ENCODE results near the gene TMEM167B.

TMEM167B gene

DNA sequence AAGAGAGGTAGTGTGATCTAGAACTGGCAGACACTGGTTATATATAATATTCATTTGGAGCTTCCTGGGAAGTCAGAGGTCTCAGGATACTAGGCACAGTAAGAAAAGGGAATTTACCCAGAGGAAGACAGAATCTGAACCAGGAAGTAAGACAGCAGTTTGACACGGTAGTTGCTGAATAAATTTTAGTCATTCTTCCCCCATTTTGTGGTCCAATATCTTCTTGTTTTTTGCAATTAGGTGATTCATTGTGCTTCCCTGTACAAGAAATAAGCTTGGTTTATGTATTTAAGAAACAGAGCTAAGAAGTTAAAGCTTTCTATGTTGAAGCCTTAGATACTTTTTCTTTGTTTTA is 1.3 kb downstream of the TMEM167B start:
- Mint-ChIP-seq H3K27me3 (no peaks in the 10 kb centered on the region), H3K4me3 (peak overlapping the region; percentile 97), H3K9me3 (no peaks in the 10 kb centered on the region), H3K4me1 (ENCODE audit: low read depth) (peaks cover 25% of the 10 kb centered on the region), H3K27ac (peak overlapping the region; percentile 97), H3K36me3 (ENCODE audit: low read depth) (peaks cover 61% of the 10 kb centered on the region)
- intact Hi-C loops (cut with micrococcal nuclease): loop anchor here (1.0 to 2.0 kb wide), 2 partner anchors 8 to 49 kb away; partner anchors contain the start of gene WDR47

DNA sequence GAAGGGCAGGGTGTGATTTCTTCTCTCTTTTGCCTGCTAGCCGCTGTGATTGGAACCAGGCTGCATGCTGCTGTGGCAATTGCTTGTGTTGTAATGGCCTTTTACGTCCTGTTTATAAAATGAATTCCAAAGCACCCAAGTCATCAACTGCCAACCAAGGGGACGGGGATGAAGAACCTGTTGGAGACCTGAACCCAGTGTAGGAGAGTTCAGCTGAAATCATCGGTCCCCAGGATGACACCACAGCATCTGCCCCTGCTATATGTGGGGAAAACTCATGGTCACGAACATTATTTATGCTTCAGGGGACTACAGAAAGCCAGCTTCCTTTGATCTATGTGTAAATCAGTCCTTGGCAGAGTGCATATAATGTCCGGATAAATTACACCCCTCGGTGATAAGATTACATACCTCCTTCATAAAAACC is 3.8 kb downstream of the TMEM167B start:
- H3K36me3 Mint-ChIP-seq (ENCODE audit: low read depth): peaks cover 64% of the 10 kb centered on the region
- H3K27ac Mint-ChIP-seq: no peak overlapping the region
- no peaks in the 10 kb centered on the region for H3K9me3 Mint-ChIP-seq
- H3K4me1 Mint-ChIP-seq (ENCODE audit: low read depth): peaks cover 21% of the 10 kb centered on the region
- intact Hi-C loops (cut with micrococcal nuclease): no loop called here
- H3K4me3 Mint-ChIP-seq: no peak overlapping the region
- no peaks in the 10 kb centered on the region for H3K27me3 Mint-ChIP-seq

DNA sequence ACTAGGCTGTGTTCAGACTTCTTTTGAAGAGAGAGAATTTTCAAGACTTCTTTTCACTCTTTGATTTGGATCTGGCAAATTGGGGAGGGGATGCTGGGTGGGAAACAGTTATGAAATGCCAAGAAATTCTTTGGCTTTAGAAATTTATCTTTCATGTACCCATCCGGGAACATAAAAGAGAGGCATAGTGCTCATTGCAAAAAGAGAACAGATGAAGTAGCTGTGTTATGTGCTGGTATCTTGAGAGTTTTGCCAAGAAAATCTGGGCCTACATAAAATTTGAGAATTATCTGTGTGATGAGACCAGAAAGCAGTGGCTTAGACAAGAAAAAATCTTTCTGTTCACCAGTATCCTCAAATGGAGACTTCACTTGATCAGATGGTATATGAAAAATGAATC is 4.3 kb downstream of the TMEM167B start:
- intact Hi-C loops (cut with micrococcal nuclease): no loop called here
- H3K36me3 Mint-ChIP-seq (ENCODE audit: low read depth): peaks cover 65% of the 10 kb centered on the region
- H3K27me3 Mint-ChIP-seq: no peaks in the 10 kb centered on the region
- H3K9me3 Mint-ChIP-seq: no peaks in the 10 kb centered on the region
- peaks cover 16% of the 10 kb centered on the region for H3K4me1 Mint-ChIP-seq (ENCODE audit: low read depth)
- H3K27ac Mint-ChIP-seq: no peak overlapping the region
- H3K4me3 Mint-ChIP-seq: no peak overlapping the region

DNA sequence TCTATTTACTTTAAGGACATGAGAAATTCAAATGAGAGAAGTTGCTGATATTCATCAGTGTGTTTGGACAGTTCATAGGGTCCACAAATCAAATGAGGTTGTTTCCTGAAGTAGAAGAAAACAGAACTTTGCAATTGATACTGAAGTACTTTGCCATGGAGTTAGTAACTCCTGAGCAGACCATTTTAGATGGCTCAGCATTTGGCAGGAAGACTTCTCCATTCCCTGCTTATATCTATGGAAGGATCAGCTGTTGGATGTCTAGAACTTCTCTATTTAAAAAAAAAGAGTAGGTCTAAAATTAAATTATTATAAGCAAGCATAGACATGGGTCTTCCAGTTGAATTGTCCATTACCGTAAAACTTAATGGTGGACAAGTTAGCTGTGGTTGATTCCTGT is 5.1 kb downstream of the TMEM167B start:
- Mint-ChIP-seq H3K36me3 (ENCODE audit: low read depth) (peaks cover 65% of the 10 kb centered on the region), H3K27me3 (no peaks in the 10 kb centered on the region), H3K9me3 (no peaks in the 10 kb centered on the region), H3K27ac (no peak overlapping the region), H3K4me3 (no peak overlapping the region), H3K4me1 (ENCODE audit: low read depth) (peaks cover 10% of the 10 kb centered on the region)
- intact Hi-C loops (cut with micrococcal nuclease): no loop called here

DNA sequence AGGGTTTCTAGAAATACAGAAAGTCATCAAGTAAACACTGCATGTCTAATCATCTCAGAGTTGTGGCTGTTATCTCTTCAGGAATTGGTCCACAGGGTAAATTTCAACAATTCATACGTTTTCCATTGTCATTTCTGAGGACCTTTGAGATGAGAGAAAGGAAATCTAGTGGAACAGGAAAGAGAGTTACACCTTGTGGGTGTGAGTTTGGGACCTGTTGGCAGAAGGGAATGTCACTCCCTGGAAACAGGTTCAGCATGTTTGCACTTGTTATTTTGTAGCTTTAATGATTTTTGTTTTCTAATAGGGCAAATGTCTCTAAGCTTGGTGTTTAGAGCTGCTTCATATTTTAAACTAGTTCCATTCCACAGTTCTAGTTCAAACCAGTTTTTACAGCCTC is 5.6 kb downstream of the TMEM167B start:
- intact Hi-C loops (cut with micrococcal nuclease): no loop called here
- Mint-ChIP-seq H3K4me1 (ENCODE audit: low read depth) (peaks cover 10% of the 10 kb centered on the region), H3K27ac (no peak overlapping the region), H3K4me3 (no peak overlapping the region), H3K36me3 (ENCODE audit: low read depth) (peaks cover 64% of the 10 kb centered on the region), H3K9me3 (no peaks in the 10 kb centered on the region), H3K27me3 (no peaks in the 10 kb centered on the region)

DNA sequence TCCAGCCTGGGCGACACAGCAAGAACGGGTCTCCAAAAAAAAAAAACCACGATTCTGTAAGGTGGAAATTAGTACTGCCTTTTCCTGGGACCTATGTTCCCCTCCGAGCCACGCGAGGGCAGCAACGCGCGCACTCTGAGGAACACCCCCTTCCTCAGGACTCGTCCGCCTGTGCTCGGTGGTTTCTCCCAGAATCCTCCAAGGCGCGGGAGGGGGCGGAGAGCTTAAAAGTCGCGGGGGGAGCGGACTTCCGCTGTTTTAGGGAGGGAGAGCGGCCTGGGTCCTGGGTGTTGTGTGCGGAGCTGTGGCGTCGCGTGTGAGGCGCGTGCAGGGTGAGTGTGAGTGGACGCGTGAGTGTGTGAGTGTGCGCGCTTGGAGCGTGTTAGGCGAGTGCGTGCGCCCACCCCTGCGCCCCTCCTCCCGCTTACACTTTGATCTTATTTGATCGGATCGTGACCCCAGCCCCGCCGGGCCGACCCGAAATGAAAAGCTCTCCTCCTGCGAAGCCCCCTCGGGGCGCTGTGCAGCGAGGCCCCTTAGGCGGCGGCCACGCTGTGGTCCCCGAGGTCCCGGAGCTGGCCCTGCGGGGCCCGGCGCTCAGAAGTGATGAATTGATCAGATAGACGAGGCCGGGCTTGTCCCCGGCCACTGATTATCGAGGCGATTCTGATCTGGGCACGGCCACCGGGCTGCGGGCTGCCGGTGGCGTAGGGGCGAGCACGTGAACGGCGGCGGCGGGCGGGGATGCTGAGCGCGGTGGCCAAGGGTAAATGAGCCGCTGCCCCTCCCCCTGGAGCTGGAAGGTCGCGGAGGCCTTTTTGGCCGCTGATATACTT is 9.6 kb downstream of the TMEM167B start:
- intact Hi-C loops (cut with micrococcal nuclease): loop anchor here (1.0 to 10.0 kb wide), 3 partner anchors 9 to 255 kb away; a partner anchor contains a TSS
- peaks cover 37% of the 10 kb centered on the region for H3K36me3 Mint-ChIP-seq (ENCODE audit: low read depth)
- H3K27ac Mint-ChIP-seq: peak overlapping the region; percentile 90
- H3K4me3 Mint-ChIP-seq: peak overlapping the region; percentile 93
- no peaks in the 10 kb centered on the region for H3K4me1 Mint-ChIP-seq (ENCODE audit: low read depth)
- no peaks in the 10 kb centered on the region for H3K9me3 Mint-ChIP-seq
- H3K27me3 Mint-ChIP-seq: no peaks in the 10 kb centered on the region

DNA sequence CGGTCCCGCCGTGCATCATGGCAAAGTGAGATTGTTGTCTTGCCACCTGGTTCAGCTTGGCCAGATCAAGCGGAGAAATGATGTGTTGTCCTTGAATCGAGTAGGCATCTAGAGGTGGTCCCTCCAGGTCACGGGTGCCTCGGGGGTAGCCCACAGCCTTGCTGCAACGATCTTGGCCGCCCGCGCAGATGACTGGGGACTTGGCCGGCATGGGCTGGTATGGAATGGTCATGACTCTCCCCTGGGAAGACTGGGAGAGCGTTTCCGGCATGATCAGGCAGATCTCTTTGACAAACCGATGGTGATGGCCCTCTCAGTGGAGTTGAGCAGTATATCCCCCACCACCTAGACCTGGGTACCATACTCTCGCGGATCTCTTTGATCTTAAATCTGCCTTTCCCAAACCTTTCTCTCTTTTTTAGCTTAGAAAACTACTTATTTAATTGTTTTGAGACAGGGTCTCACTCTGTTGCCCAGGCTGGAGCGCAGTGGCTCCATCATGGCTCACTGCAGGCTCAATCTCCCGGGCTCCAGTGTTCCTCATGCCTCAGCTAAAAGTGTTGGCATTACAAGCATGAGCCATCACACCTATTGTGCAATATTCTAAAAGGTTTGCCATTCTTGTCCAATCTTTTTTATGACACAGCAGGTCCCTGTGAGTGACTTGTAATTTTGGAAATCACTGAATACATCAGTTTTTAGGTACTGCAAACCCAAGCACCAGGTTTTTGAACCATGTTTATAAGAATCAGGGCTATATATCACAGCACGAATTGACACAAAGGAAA is 14.0 kb downstream of the TMEM167B start:
- no peak overlapping the region for H3K4me3 Mint-ChIP-seq
- peaks cover 6% of the 10 kb centered on the region for H3K27me3 Mint-ChIP-seq
- H3K27ac Mint-ChIP-seq: no peak overlapping the region
- intact Hi-C loops (cut with micrococcal nuclease): loop anchor here (10.0 kb wide), 1 partner anchor 250 kb away; no protein-coding TSS in a partner anchor
- no peaks in the 10 kb centered on the region for H3K9me3 Mint-ChIP-seq
- H3K36me3 Mint-ChIP-seq (ENCODE audit: low read depth): peaks cover 24% of the 10 kb centered on the region
- H3K4me1 Mint-ChIP-seq (ENCODE audit: low read depth): peaks cover 10% of the 10 kb centered on the region

DNA sequence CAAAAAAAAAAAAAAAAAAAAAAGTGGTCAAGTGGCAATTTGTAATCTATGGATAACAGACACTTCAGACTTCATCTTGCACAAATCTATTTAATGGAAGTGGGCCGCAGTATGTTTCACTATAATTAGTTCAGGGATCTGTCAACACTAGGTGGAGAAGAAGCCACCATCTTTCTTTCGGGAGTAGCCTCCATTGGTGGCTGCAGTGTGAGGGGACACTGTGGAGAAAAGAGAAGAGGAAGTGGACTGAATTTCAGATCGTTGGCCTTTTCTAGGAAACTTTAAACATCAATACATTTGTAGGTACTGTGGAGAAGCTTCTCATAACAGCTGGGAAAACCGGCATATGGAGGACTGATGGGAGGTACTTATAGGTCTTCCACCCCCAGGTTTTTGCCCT is 15.3 kb downstream of the TMEM167B start:
- Mint-ChIP-seq H3K4me1 (ENCODE audit: low read depth) (peaks cover 12% of the 10 kb centered on the region), H3K36me3 (ENCODE audit: low read depth) (peaks cover 12% of the 10 kb centered on the region), H3K27ac (no peak overlapping the region), H3K4me3 (no peak overlapping the region), H3K27me3 (peaks cover 10% of the 10 kb centered on the region), H3K9me3 (no peaks in the 10 kb centered on the region)
- intact Hi-C loops (cut with micrococcal nuclease): loop anchor here (10.0 kb wide), 1 partner anchor 249 kb away; no protein-coding TSS in a partner anchor

DNA sequence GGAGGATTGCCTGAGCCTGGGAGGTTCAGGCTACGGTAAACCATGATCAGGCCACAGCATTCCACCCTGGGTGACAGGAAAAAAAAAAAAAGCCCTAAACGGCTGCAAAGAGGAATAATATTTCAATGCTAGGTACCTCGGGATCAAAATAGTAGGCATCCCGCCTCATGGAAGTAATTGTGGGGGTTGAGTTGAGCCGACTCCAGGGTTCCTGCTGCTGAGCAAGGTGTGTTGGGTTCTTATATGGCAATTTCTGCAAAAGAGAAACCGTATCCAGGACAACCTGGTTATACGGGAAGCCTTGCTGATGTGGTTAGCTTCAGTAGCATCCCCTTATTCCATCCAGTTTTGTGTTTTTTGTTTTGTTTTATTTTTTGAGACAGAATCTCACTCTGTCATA is 17.2 kb downstream of the TMEM167B start:
- no peak overlapping the region for H3K27ac Mint-ChIP-seq
- H3K27me3 Mint-ChIP-seq: peaks cover 12% of the 10 kb centered on the region
- peaks cover 8% of the 10 kb centered on the region for H3K36me3 Mint-ChIP-seq (ENCODE audit: low read depth)
- H3K9me3 Mint-ChIP-seq: no peaks in the 10 kb centered on the region
- H3K4me3 Mint-ChIP-seq: no peak overlapping the region
- peaks cover 30% of the 10 kb centered on the region for H3K4me1 Mint-ChIP-seq (ENCODE audit: low read depth)
- intact Hi-C loops (cut with micrococcal nuclease): loop anchor here (10.0 kb wide), 1 partner anchor 247 kb away; no protein-coding TSS in a partner anchor

DNA sequence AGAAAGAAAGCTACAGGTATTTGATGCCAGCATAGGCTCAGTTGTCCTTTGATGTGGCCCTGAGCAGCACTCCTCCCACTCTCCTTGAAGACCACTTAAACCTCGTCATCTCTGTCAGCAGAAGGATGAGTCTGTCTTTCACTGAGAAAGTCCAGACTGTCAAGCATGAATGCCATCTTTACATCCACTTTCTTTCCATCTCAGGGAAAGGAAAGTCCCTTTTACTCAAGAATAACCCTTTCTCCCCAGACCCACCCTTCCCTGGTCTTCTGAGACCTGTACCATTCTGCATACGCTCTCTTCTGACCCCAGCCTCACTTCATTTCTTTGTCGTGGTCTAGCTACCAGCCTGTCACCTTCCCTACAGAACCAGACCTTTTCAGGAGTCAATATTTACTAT is 19.3 kb downstream of the TMEM167B start:
- H3K36me3 Mint-ChIP-seq (ENCODE audit: low read depth): no peaks in the 10 kb centered on the region
- H3K27me3 Mint-ChIP-seq: peaks cover 32% of the 10 kb centered on the region
- intact Hi-C loops (cut with micrococcal nuclease): loop anchor here (5.0 to 10.0 kb wide), 4 partner anchors 82 to 245 kb away; partner anchors contain the start of gene CLCC1
- peaks cover 48% of the 10 kb centered on the region for H3K4me1 Mint-ChIP-seq (ENCODE audit: low read depth)
- H3K27ac Mint-ChIP-seq: no peak overlapping the region
- no peaks in the 10 kb centered on the region for H3K9me3 Mint-ChIP-seq
- no peak overlapping the region for H3K4me3 Mint-ChIP-seq

DNA sequence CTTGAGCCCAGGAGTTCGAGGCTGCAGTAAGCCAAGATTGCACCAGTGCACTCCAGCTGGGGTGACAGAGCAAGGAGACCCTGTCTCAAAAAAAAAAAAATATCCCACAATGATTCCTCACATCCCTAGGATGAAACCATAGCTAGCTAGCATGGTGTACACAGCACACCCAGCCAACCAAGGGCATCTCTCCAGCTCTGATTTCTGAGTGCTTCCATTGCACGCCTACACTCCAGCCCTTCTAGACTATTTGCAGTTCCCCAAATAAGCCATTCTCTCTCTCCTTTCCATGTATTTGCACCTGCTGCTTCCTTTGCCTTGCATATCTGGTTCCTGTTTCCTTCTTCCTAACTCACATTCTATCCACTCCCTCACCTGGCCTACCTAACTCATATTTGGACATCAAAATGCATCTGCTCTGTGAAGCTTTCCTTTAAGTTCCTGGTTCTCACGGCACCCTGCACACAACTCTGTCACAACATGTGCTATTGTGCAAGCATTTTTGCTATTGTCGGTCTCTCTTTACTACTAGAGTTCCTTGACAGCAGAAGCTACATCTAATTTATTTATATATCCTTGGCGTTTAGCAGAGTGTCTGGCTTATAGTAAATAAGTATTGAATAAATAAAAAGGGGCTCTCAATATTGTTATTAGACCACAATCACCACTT is 21.0 kb downstream of the TMEM167B start:
- peaks cover 39% of the 10 kb centered on the region for H3K4me1 Mint-ChIP-seq (ENCODE audit: low read depth)

DNA sequence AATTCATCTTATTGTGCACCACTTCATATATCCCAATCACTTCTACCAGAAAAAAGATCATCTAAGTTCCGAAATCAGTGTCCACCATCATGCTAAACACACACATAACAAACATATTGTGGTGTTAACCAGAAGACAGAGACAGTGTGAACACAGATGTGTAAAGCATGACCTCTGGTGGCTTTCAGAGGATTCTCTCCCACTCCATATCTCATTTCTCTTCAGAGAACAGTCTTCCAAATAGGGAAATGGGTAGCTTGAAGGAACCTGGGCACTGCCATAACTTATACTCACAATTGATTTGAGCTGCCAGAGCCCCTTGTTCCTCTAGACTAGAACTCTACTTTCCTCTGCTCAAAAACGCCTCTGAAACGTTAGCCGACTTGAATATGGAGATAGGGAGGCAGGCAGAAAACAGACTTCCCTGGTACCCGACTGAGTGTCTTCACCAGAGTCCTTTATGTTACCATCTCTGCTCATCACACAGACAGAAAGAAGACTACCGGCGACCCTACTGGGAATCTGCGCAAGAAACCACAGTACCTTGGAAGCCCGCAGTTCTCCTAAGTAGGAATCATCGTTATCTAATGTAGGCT is 21.6 kb downstream of the TMEM167B start:
- Mint-ChIP-seq H3K27me3 (peaks cover 41% of the 10 kb centered on the region), H3K36me3 (ENCODE audit: low read depth) (no peaks in the 10 kb centered on the region), H3K4me3 (no peak overlapping the region), H3K9me3 (no peaks in the 10 kb centered on the region), H3K27ac (peak overlapping the region; percentile 65), H3K4me1 (ENCODE audit: low read depth) (peaks cover 39% of the 10 kb centered on the region)
- intact Hi-C loops (cut with micrococcal nuclease): loop anchor here (1.0 to 10.0 kb wide), 5 partner anchors 12 to 147 kb away; partner anchors contain the start of gene CLCC1

More for the DNA sequence above, 21.0 kb downstream of the TMEM167B start:
- Mint-ChIP-seq H3K27ac (no peak overlapping the region), H3K4me3 (no peak overlapping the region), H3K36me3 (ENCODE audit: low read depth) (no peaks in the 10 kb centered on the region), H3K27me3 (peaks cover 39% of the 10 kb centered on the region), H3K9me3 (no peaks in the 10 kb centered on the region)
- intact Hi-C loops (cut with micrococcal nuclease): loop anchor here (1.0 to 10.0 kb wide), 5 partner anchors 11 to 147 kb away; partner anchors contain the start of gene CLCC1

DNA sequence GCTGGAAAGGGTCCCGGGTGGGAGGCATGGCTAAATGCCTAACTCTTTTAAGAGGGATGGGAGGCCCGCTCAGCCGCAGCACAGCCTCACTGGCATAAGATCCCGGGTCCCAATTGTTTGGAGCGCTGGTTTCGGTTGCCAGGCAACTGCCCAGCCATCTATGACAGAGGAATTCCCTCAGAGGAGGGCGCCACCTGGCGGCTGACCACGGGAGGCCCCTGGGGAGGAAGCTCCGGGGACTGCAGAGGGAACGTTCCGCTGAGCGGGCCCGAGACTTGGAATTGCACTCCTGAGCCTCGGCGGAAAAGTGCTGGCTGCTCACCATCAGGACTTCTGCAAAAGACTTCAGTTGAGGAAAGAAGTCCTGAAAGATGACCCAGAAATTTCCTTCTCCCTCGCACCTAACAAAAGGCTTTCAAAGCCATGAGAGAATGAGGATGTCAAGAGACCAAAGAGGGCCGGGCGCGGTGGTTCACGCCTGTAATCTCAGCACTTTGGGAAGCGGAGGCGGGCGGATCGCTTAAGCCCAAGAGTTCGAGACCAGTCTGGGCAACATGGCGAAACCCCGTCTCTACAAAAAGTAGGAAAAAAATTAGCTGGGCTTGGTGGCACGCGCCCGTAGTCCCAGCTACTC is 22.2 kb downstream of the TMEM167B start:
- H3K4me1 Mint-ChIP-seq (ENCODE audit: low read depth): peaks cover 39% of the 10 kb centered on the region
- intact Hi-C loops (cut with micrococcal nuclease): loop anchor here (1.0 to 10.0 kb wide), 5 partner anchors 12 to 148 kb away; partner anchors contain the start of gene CLCC1
- H3K27me3 Mint-ChIP-seq: peaks cover 40% of the 10 kb centered on the region
- H3K27ac Mint-ChIP-seq: peak overlapping the region; percentile 65
- H3K36me3 Mint-ChIP-seq (ENCODE audit: low read depth): no peaks in the 10 kb centered on the region
- no peaks in the 10 kb centered on the region for H3K9me3 Mint-ChIP-seq
- peak overlapping the region; percentile 71 for H3K4me3 Mint-ChIP-seq

Data from dendritic cell treated with granulocyte-macrophage colony-stimulating factor and Interleukin-4, amounts not matched to agents 40 ng/mL and 50 ng/mL, for 4 days (primary cell).